Osteoblast (primary cell): Measurements from ENCODE around the gene SERPINA1. TPM values are rescaled to one million over a fixed set of nuclear protein-coding genes. Genes with fewer than 3 reads are reported as not detected.
A peak's percentile ranks its signal among the peaks of the same experiment; 100 is the strongest.

ENCODE experiments used
- DNase-seq: peaks from one replicate; pipeline ENCODE4 v3.0.0; 2011; ENCODE audit warnings: low spot score, mixed read lengths; ENCODE audit not compliant: insufficient read length; ENCODE audit errors: missing footprints
- H2AFZ ChIP-seq: 2 replicates; pipeline ENCODE4 v1.6.0; 2011; ENCODE audit warnings: mild to moderate bottlenecking, low read length
- H3K27ac ChIP-seq: 2 replicates; pipeline ENCODE4 v1.5.1; 2011; ENCODE audit warnings: mild to moderate bottlenecking, low read depth, low read length, moderate library complexity
- H3K27me3 ChIP-seq: 2 replicates; pipeline ENCODE4 v1.6.0; 2012; ENCODE audit warnings: mild to moderate bottlenecking, control low read depth, inconsistent platforms, low read length, moderate library complexity; ENCODE audit not compliant: insufficient read depth
- H3K36me3 ChIP-seq: 2 replicates; pipeline ENCODE4 v1.5.1; 2011; ENCODE audit warnings: mild to moderate bottlenecking, low read length, control low read depth, moderate library complexity; ENCODE audit not compliant: insufficient read depth
- H3K4me1 ChIP-seq: 2 replicates; pipeline ENCODE4 v1.5.1; 2011; ENCODE audit warnings: mild to moderate bottlenecking, low read length, control low read depth, moderate library complexity; ENCODE audit not compliant: insufficient read depth
- H3K4me2 ChIP-seq: 2 replicates; pipeline ENCODE4 v1.6.0; 2011; ENCODE audit warnings: mild to moderate bottlenecking, low read length; ENCODE audit not compliant: insufficient read depth
- H3K4me3 ChIP-seq: fragments of 200-600 bp; sonication (generic); 3 replicates; pipeline ENCODE4 v1.5.1; 2012; ENCODE audit warnings: mild to moderate bottlenecking, low read length, inconsistent platforms; ENCODE audit not compliant: insufficient read depth
- H3K79me2 ChIP-seq: 2 replicates; pipeline ENCODE4 v1.6.0; 2012; ENCODE audit warnings: mild to moderate bottlenecking, low read length, control low read depth, inconsistent platforms; ENCODE audit not compliant: insufficient read depth
- H3K9me3 ChIP-seq: 2 replicates; pipeline ENCODE4 v1.5.1; 2011; ENCODE audit warnings: low read depth, low read length, control low read depth
- H4K20me1 ChIP-seq: 2 replicates; pipeline ENCODE4 v1.6.0; 2012; ENCODE audit warnings: mild to moderate bottlenecking, low read length, control low read depth; ENCODE audit not compliant: insufficient read depth
- CTCF ChIP-seq: IDR thresholded peaks from 2 replicates; pipeline ENCODE4 v1.5.1; 2011; ENCODE audit warnings: mild to moderate bottlenecking, low read depth, low read length, moderate library complexity; ENCODE audit errors: extremely low read depth
- total RNA-seq: library from RNA; depleted of rRNA; stranded (reverse); fragments of >200 nt; gene quantifications from 2 replicates; pipeline ENCODE4 v1.2.3, GENCODE V29; 2012

The SERPINA1 gene
- total RNA-seq, 1 donor = 1.4 TPM

- H4K20me1 ChIP-seq = no peaks in the 10 kb centered on the region
- H3K4me3 ChIP-seq = no peak overlapping the region
- no peaks in the 10 kb centered on the region for H3K9me3 ChIP-seq
- no peaks in the 10 kb centered on the region for H3K36me3 ChIP-seq
- H3K79me2 ChIP-seq = no peaks in the 10 kb centered on the region
- no peak for DNase-seq
- H3K4me1 ChIP-seq = no peaks in the 10 kb centered on the region
- no peak overlapping the region for H3K27ac ChIP-seq
- no peaks in the 10 kb centered on the region for H3K27me3 ChIP-seq
- H2AFZ ChIP-seq = no peak overlapping the region
- H3K4me2 ChIP-seq = no peak overlapping the region
- no peak for TF ChIP-seq CTCF
Measured at GRCh38 chr14:94360945-94361565, 27.3 kb downstream of the SERPINA1 start.

- Histone ChIP-seq H4K20me1 (no peaks in the 10 kb centered on the region), H3K4me3 (no peak overlapping the region), H3K9me3 (no peaks in the 10 kb centered on the region), H3K27ac (no peak overlapping the region), H3K36me3 (no peaks in the 10 kb centered on the region), H3K27me3 (no peaks in the 10 kb centered on the region), H3K4me2 (no peak overlapping the region), H3K79me2 (no peaks in the 10 kb centered on the region), H2AFZ (no peak overlapping the region), H3K4me1 (peaks cover 11% of the 10 kb centered on the region)
- no peak for TF ChIP-seq CTCF
- DNase-seq = no peak
Measured at GRCh38 chr14:94357166-94357565, 31.2 kb downstream of the SERPINA1 start.

GRCh38 chr14:94356379-94357056, 31.9 kb downstream of the SERPINA1 start:
- peaks cover 11% of the 10 kb centered on the region for H3K4me1 ChIP-seq
- no peak for TF ChIP-seq CTCF
- H4K20me1 ChIP-seq = no peaks in the 10 kb centered on the region
- H3K9me3 ChIP-seq = no peaks in the 10 kb centered on the region
- no peak overlapping the region for H2AFZ ChIP-seq
- no peaks in the 10 kb centered on the region for H3K27me3 ChIP-seq
- no peaks in the 10 kb centered on the region for H3K79me2 ChIP-seq
- no peaks in the 10 kb centered on the region for H3K36me3 ChIP-seq
- no peak for DNase-seq
- H3K4me3 ChIP-seq = no peak overlapping the region
- H3K27ac ChIP-seq = no peak overlapping the region
- H3K4me2 ChIP-seq = no peak overlapping the region

- Histone ChIP-seq H4K20me1 (no peaks in the 10 kb centered on the region), H3K27me3 (no peaks in the 10 kb centered on the region), H3K9me3 (no peaks in the 10 kb centered on the region), H3K4me3 (no peak overlapping the region), H3K79me2 (no peaks in the 10 kb centered on the region), H2AFZ (peak overlapping the region; percentile 50), H3K4me1 (peaks cover 11% of the 10 kb centered on the region), H3K4me2 (no peak overlapping the region), H3K36me3 (no peaks in the 10 kb centered on the region), H3K27ac (no peak overlapping the region)
- TF ChIP-seq CTCF = peak; percentile 68
- DNase-seq = peak; percentile 85
Measured at GRCh38 chr14:94355191-94355794, 33.1 kb downstream of the SERPINA1 start.
